Right renal cortex interstitium (tissue), 3 donors: ENCODE measurements around the gene RIN1. TPM values are rescaled to one million over a fixed set of nuclear protein-coding genes. Genes with fewer than 3 reads are reported as not detected.
"Not testable (repeated sequence)": the region's sequence is repeated elsewhere in the genome, so short reads cannot be mapped to it uniquely, and the experiment has no call there.

Experiments
- DNase-seq, 3 donors: peaks; one replicate each; pipeline ENCODE4 v3.0.0-alpha.2; 2013; ENCODE audit warnings: low read depth in 3 of 3, low spot score in 2 of 3
- polyA plus RNA-seq, 3 donors: library from polyadenylated mRNA; unstranded; fragments of 120-200 nt; gene quantifications; one replicate each; pipeline ENCODE4 v1.2.1, GENCODE V29; 2013; ENCODE audit not compliant: insufficient read length in 3 of 3

RIN1 gene
- polyA plus RNA-seq, 3 donors: 1.4 to 2.3 (median 1.6) TPM

GRCh38 chr11:66361502-66361941 is 25.3 kb upstream of the RIN1 start:
- no peak for DNase-seq

DNA sequence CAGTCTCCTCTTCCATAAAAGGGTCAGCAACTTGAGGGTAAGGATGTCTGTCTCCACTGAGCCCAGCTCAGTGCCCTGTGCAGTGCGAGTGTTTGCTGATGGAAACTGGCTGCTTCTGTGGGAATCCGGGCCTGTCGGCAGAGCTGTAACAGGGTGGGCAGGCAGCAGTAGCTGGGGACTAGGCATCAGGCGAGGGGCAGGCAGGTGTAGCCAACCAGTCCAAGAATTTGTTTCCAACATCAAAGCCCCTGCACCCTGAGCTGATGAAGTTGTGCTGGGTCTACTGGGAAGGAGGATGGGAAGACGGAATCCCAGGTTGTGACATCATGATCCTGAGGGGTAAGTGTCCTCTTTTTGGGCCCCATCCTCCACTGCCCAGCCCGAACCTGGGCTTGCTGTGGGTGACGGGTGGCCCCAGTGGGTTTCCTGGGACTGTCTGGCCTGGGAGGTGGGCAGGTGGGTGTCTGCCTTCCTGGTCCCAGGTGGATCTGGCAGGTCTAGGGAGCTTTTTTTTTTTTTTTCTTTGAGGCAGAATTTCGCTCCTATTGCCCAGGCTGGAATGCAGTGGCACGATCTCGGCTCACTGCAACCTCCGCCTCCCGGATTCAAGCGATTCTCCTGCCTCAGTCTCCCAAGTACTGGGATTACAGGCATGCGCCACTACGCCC is 24.3 kb upstream of the RIN1 start:
- no peak for DNase-seq

DNA sequence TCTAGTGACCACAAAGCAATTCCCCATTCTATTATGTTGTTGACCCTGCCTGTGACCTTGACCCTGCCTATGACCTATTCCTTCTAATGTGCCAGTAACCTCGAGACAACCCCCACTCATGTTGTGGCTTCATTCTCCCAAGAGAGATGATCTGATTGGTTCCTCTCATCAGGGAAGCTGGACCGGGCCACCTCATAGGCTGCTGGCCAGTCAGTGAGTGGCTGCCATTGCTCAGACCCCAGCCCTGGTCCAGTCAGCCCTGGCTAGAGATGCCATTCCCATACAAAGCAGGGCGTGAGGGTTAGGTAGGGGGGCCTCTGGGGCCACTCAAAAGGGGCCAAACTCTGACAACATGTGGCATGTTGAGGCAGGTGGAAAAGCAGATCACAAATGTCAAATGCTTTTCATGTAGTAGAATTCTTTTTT is 23.4 kb upstream of the RIN1 start:
- no peak for DNase-seq

DNA sequence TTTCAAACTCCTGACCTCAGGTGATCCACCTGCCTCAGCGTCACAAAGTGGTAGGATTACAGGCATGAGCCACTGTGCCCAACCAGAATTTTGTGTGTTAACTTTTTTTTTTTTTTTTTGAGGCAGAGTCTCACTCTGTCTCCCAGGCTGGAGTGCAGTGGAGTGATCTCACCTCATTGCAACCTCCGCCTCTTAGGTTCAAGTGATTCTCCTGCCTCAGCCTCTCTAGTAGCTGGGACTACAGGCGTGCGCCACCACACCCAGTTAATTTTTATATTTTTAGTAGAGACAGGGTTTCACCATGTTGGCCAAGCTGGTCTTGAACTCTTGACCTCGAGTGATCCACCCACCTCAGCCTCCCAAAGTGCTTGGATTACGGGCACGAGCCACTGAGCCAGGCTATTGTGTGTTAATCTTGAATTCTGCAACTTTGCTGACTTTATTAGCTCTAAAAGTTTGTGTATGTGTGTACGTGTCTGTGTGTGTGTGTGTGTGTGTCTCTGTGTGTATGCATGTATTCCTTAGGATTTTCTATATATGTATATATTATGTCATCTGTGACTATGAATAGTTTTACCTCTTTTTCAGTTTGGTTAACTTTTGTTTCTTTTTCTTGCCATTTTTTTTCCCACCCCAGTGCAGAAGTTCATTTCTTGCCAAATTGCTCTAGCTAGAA is 14.5 kb upstream of the RIN1 start:
- DNase-seq: not testable (repeated sequence)

DNA sequence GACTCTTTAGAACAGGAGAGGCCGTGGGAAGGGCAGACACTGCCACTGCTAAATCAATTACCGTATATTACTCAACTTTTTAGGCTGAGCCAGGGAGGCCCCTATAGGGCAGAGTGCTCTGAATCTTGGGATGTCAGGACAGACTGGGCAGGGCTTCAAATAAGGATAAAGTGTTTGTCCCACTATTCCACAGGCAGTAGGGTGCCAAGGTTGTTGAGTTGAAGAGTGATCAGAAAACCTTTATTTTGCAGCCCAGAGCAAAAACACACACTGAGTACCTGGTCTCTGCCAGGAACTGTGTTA is 12.8 kb upstream of the RIN1 start:
- DNase-seq: no peak

- DNase-seq: peak; percentile 86 to 89 (median 88)
Measured at GRCh38 chr11:66347425-66348276, 11.4 kb upstream of the RIN1 start, which contains the start of gene B4GAT1. Gene B4GAT1 (minus strand): TSS chr11:66347629. CDS start chr11:66347545, 84 bp downstream.

- no peak for DNase-seq
Measured at GRCh38 chr11:66346476-66347424, 10.5 kb upstream of the RIN1 start.

DNA sequence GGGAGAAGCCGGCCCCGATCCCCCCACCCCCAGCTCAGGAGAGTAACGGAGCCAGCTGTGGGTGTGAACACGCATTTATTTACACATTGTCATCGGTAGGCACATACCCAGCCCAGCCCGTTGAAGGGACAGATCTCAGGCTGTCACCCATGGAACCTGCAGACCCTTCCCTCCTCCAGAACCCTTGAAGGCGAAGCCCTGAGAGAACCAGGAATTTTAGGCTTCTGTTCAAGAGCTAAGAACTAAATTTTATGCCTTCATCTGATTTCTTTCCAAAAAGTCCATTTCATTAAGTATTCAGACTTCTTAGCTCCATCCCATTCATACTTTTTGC is 9.0 kb upstream of the RIN1 start:
- no peak for DNase-seq

GRCh38 chr11:66344550-66345315 is 8.5 kb upstream of the RIN1 start, which contains the start of gene BRMS1:
Gene BRMS1 (minus strand): TSS chr11:66345104. CDS start chr11:66342234, 2,870 bp downstream.
- DNase-seq: peak; percentile 91 to 95 (median 93)

DNA sequence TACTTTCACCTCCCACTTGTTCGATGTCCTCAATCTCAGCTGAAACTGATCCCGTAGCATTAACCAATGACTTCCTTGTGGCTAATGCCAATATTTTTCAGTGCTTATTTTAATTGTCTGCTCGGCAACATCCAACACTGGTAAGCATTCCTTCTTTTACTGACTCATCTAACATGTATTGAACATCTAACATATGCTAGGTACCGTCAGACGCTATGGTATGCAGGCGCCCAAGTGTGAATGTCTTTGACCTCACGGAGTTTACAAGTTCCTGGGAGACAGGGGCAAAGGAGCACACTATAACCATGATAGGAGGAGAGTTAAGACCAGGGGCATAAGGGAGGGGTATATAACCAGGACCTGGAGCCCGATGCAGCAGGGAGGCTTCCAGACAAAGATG is 6.9 kb upstream of the RIN1 start:
- DNase-seq: no peak

- no peak for DNase-seq
Measured at GRCh38 chr11:66341502-66342126, 5.4 kb upstream of the RIN1 start.

- no peak for DNase-seq
Measured at GRCh38 chr11:66340596-66341501, 4.6 kb upstream of the RIN1 start.

DNA sequence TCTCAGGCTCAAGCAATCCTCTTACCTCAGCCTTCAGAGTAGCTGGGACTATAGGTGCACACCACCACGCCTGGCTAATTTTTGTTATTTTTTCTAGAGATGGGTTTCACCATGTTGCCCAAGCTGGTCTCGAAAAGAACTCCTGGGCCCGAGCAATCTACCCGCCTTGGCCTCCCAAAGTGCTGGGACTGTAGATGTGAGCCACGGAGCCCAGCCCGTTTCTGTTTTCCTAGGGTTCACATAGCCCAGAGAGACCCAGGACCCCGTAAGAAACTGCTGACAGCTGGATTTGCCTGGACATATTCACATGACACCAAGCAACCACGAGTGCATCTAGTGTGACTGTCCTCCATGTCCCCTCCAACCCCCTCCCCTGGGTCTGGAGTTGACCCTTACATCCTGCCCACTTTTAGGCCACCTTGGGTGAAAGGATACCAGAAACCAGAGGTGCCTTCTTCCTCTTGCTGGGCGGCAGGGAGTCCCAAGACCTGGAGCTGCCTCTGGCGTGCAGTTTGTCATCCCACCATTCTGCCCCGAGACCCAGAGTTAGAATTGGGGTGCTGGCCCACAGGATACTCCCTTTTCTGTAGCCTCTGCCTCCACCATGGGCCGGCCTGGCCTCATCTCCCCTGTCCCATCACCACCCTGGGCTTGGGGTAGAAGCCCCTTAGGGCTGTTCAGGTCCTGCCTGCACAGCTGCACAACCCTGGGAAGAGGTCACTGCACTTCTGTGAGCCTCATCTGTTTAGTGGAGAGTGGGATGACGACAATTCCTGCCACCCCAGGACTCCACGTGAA is 3.7 kb upstream of the RIN1 start:
- no peak for DNase-seq

- no peak for DNase-seq
Measured at GRCh38 chr11:66339162-66339675, 3.0 kb upstream of the RIN1 start.

DNA sequence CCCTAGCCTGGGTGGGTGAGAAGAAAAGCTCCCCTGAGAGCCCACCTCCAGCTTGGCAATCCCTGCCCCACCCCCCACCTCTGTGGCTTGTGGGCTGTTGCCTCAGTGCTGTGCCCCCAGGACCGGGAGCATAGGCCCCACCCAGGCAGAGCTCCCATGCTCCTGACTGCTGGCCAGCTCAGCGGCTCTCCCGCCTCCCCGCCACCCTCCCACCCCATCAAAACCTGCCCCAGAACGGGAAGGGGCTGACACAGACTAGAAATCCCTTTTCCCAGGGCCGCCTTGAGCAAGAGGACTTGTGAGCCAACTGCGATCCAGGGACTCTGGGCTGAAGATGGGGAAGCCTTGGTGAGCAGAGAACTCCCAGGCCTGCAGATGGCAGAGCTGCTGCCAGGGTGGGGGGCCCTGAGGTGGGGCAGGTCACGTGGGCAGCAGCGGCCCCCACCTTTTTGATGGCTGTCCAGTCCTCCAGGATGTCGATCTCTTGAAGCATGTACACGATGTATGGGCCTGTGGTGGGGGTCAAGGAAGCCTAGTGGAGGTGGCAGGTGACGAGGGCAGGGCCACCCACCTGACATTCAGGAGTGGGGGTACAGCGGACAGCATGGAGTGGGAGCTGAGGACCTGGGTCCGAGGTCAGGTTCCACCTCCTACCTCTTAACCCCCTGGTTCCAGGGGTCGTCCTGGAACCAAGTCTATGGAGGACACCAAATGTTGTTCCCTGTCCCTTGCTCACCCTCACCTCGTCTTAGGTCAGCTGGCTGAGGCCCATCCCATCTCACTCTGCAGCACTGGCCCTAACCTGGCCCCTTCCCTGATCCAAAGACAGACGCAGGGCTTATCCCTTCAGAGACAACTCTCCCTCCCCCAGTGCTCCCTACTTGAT is 2.3 kb upstream of the RIN1 start:
- no peak for DNase-seq
